Renal pelvis (tissue), 4 donors: ENCODE results near the gene TBCE. TPM values are rescaled to one million over a fixed set of nuclear protein-coding genes. Genes with fewer than 3 reads are reported as not detected.

Experiments
- DNase-seq: peaks from one replicate; pipeline ENCODE4 v3.0.0-alpha.2; 2013
- polyA plus RNA-seq, 3 donors: library from polyadenylated mRNA; unstranded; fragments of 120-200 nt; gene quantifications; one replicate each; pipeline ENCODE4 v1.2.1, GENCODE V29; 2013; ENCODE audit not compliant: insufficient read length in 3 of 3

TBCE gene
- polyA plus RNA-seq, 3 donors, result 36.5 to 58.8 (median 51.8) TPM

GRCh38 chr1:235403593-235403992 is 36.4 kb downstream of the TBCE start:
- no peak for DNase-seq

DNA sequence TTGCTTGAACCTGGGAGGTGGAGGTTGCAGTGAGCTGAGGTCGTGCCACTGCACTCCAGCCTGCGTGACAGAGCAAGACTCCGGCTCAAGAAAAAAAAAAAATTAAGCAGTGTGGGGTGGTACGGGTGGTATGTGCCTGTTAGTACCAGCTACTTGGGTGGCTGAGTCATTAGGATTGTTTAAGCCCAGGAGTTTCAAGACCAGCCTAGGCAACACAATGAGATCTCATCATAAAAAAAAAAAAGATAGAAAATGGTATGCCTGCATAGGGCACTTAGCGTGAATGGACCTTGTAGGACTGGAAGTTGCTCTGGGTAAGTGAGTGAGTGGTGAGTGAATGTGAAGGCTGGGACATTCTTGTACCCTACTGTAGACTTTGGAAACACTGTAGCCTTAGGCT is 37.0 kb downstream of the TBCE start:
- DNase-seq, result no peak

- DNase-seq, result peak; percentile 14
Measured at GRCh38 chr1:235407419-235407818, 40.2 kb downstream of the TBCE start.

DNA sequence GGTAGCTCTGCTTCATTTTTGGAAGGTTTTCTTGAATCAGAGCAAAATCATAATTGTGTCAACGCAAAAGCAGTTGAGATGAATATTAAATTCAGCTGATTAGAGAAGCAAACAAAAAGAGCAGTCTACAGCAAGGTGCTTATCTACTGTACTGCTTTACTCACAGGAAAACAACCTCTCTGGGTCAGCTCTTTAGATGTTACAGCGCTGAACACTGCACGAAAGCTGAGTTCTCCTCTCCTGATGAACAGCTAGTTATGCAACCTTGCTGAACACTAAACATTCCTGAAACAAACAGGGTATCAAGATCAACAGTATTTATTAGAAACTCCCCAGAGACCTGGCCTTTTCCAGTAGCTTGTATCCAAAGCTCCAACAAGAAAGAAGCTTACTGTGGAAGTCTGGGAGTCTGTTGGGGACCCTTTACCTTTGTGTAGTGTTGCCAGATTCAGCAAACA is 41.3 kb downstream of the TBCE start:
- no peak for DNase-seq

DNA sequence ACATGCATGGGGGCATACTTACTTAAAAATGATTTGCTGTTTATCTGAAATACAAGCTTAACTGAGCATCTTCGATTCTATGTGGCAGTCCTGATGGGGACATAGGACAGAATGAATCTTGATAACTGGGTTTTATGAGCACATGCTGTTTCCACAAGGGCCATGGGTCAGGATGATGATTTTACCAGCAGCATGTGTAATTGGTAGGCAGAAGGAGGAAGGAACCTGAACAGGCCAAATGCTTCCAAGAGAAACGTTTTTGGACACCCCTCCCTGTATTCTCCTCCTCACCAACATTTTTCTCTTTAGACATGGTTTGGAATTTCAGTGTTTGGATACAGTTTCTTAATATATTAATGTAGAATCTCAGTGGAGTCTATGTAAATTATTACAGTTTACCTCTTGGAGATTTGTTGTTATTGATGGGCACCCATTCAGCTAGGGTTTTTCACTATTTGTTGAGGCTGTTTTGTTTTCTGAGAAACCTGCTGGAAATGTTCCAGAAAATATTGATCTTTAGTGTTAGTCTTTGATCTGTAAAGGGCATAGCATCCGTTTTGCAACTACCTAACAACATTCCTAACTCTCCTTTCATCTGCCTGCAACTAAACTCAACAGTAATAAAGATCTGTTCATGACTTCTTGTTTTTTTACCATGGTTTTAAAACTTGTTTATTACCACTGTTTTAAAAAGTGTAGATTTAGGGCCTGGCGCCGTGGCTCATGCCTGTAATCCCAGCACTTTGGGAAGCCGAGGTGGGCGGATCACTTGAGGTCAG is 42.0 kb downstream of the TBCE start:
- DNase-seq, result no peak

- DNase-seq, result no peak
Measured at GRCh38 chr1:235410467-235410866, 43.2 kb downstream of the TBCE start.

GRCh38 chr1:235411489-235412486 is 44.6 kb downstream of the TBCE start:
- DNase-seq, result no peak

DNA sequence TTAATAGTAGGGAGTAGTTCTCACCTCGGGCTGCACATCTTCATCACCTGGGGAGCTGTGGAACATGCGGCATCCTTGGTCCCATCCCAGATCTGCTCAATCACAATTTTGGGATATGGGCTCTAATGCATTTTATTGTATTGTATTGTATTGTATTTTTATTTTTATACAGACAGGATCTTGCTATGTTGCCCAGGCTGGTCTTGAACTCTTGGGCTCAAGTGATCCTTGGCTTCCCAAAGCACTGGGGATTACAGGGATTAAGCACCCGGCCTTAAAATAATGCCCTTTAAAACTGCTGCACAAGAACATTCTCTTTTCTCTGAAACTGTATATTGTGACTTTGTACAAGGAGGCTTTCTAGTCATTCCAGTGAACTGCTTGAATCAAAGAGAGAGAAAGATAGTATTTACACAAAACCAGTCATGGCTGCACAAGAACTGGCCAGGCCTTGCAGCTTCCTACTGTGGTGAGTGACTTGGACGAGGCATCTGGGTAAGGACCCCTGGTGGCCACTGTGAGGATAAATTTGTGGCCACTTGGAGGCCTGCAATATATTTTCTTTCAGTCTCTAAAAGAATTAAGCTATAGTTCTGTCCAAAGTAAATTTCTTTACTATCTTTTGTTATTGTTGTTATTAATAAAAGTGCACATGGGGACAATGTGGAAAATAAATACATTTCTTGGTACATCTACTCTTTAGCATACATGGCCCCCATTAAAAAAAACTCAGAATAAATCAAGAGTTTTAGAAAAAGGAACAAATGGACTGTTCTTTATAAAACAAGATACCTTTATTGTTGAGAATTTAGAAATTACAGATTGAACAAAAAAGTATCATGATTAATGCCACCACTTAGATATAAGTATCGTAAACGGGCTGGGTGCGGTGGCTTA is 48.0 kb downstream of the TBCE start:
- DNase-seq, result peak; percentile 60

DNA sequence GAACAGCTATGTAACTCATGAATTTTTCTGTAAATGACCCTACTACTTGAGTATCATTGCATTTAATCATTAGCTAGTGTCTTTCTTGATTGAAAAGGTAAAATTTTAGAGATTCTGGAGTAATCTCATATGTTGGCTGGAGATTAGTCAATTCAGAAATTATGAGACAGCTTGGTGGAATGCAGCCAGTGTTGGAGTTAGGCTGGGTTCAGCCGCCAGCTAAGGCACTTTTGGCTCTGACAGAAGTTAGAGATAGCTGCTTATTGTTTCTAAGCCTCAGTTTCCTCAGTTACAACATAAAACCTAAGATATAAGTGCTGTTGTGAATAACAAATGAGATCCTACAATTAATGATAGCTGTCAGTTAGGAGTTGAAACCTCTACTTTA is 49.4 kb downstream of the TBCE start:
- DNase-seq, result no peak

- peak; percentile 65 for DNase-seq
Measured at GRCh38 chr1:235417086-235417697, 50.0 kb downstream of the TBCE start.

GRCh38 chr1:235421751-235422150 is 54.5 kb downstream of the TBCE start:
- DNase-seq, result no peak

GRCh38 chr1:235423214-235423652 is 56.0 kb downstream of the TBCE start:
- DNase-seq, result no peak

GRCh38 chr1:235424092-235424491 is 56.9 kb downstream of the TBCE start:
- DNase-seq, result no peak

GRCh38 chr1:235425357-235425756 is 58.1 kb downstream of the TBCE start:
- no peak for DNase-seq

DNA sequence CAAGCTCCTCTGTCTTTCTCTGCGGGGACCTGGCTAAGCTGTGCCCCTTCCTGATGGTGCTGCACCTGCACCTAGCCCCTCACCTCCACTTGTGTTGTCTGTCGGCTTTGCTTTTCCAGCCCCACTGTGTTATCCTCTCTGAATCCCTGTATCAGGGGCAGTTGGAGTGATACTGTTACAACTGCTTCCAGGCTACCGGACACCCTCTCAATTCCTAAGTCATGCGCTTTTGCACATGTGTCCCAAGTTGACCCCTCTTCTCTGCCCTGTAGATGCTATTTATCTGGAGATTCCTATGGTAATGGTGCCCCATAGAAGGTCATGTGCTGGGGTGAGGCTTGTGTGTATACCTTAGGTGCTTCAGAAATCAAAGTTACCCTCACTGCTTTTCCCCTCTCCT is 58.9 kb downstream of the TBCE start:
- no peak for DNase-seq

DNA sequence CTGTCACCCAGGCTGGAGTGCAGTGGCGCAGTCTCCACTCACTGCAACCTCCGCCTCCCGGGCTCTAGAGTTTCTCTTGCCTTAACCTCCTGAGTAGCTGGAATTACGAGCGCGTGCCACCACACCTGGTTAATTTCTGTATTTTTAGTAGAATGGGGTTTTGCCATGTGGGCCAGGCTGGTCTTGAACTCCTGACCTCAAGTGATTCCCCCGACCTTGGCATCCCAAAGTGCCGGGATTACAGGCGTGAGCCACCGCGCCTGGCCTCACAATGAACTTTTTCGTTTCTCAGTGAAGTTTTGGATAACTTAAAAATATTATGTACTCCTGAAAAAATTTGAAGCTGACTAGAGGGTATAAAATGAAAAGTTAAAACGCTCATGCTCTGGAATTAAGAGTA is 59.5 kb downstream of the TBCE start:
- DNase-seq, result no peak

DNA sequence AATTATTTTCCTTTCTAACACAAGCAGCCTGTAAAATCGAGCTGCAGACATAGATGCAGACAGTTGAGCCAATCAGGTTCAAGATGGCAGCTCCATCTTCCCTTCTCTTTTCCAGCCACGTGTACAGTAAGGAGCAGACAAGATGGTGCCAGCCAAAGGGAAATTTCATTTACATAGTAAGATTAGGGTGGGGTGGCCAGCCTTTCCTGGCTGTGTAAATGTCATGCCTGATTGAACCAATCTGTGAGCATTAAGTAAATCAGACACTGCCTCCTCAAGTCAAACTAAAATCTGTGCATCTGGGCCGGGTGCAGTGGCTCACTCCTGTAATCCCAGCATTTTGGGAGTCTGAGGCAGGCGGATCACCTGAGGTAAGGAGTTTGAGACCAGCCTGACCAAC is 60.2 kb downstream of the TBCE start:
- no peak for DNase-seq

DNA sequence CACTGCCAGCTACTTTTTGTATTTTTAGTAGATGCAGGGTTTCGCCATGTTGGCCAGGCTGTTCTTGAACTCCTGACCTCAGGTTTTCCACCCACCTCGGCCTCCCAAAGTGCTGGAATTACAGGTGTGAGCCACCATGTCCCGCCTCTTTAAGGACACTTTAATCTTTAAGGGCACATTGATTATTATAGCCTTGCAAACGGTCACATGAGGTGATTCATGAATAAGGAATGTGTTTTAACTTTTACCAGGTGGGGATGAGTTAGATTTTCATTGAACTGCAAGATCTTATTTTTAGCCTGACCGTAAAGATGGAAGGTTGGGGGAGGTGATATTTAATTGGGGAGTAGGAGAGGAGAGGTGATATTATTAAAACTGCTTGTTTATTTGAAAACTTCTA is 61.9 kb downstream of the TBCE start:
- no peak for DNase-seq

DNA sequence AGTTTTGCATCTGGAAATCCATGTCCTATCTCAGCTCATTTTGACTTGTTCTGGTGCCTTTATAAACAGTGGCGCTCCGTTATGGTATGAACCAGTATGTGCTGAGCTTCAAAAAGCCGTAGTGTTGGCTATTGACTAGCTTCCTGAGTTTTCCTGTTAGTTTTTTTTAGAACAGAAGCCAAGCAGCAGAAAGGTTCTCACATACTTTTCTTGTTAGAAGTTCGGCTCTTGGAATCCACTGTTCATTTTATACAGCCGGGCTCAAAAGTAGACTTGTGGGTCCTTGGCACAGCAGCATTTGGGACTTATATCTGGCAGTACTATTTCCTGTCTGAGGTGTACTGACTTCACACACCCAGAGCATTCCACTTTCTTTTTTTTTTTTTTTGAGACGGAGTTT is 63.8 kb downstream of the TBCE start:
- DNase-seq, result no peak

DNA sequence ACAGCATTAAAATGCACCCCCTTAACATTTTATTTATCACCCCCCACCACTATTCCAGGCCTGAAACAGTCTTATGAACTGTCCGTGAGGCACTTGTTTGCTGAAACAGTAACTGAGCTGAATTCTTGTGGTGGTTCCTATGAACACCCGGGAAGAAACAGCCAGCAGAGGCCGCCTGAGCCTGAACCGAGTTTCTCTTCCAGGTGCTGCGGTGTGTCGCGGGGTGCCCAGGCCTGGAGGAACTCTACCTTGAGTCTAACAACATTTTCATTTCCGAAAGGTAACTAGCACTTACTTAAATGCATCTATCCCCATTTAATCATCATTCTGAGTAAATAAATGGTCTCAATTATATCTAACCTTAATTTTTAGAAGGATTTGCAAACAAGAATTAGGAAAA is 66.8 kb downstream of the TBCE start:
- no peak for DNase-seq

DNA sequence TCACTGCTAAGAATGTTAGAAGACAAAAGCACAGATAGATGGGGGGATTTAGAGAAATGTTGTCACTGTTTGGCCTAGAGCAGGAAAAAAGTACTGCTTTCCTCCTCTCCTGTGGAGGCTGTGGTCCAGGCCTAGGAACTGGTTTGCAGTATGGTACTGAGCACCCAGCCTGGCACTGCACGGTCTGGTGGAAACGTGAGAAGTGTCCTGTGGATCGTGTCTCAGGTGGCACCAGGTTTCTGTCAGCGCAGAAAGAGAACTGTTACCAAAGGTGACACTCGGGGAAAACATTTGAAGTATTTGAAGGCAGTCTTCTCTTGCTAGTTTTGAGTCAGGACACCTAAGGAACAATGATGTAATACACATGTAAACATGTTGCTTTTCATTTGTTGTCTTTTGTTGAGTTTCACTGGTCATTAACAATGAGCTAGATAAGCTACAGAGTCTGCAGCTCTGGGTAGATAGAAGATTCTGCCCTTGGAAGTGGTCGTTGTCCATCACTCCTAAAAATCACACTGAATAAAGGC is 74.0 kb downstream of the TBCE start:
- DNase-seq, result no peak
